ENCODE data around the gene TMEM94. TPM values are rescaled to one million over a fixed set of nuclear protein-coding genes. Genes with fewer than 3 reads are reported as not detected.
A peak's percentile ranks its signal among the peaks of the same experiment; 100 is the strongest.

The TMEM94 gene
- total and polyA plus RNA-seq, 12 donors, result 25.6 to 66.7 (median 41.3) TPM

DNA sequence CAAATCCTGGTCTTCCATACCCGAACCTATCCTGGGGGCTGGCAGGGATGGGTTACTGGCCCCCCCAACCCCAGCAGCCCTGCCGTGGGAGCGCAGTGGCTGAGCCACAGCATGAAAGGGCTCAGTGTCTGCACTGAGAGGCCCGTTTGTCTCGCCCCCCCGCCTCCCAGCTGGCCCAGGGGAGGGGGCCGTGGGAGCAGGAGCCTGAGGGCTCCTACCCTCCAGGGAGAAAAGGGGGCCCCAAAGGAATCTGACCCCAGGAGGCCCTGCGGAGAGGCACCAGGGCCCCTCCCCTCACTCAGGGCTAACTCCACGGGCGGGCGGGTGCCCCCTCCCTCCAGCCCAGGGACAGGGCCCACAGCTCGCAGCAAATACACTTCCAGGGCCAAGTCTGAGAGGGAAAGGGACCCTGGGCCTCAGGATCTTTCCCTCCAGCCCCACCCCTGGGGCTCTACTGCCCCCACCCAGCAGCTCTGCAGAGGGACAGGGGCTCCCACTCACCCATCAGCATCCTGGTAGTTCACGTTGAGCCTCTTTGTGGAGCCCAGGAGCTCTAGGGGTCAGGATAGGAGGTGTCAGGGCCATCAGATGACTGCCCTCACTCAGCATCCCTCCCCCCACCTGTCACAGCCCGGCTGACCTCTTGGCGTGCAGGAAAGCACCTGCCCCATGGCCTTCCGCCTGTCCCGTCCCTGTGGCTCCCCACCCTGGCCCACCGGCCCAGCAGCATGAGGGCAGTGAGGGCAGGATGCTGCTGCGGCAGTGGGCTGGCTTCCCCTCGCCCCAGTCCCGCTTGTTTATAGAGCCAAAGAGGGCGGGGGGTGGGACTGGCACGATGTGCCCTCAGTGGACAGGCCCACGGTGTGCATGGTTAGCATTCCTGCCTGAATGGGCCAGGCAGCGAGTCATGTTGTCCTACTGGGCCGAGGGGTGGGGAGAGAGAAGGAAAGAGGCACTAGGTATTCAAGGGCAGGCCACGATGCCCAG lies 51.6 kb downstream of the TMEM94 start:
- Histone ChIP-seq H3K27me3 (no peaks in the 10 kb centered on the region), H3K9me3 (no peaks in the 10 kb centered on the region), H3K36me3 (peaks cover 0 to 98% (median 15%) of the 10 kb centered on the region in 9 donors), H3K27ac (peak overlapping the region; percentile 79 to 98 (median 92)), H3K4me1 (peaks cover 31 to 62% (median 43%) of the 10 kb centered on the region in 9 donors), H3K4me3 (peak overlapping the region in 1 of 10 donors; percentile 18)
- WGBS, 2 donors, result 62 to 66% methylated on average over 27 of the region's 27 CpGs
- TF ChIP-seq, protein P1, sequence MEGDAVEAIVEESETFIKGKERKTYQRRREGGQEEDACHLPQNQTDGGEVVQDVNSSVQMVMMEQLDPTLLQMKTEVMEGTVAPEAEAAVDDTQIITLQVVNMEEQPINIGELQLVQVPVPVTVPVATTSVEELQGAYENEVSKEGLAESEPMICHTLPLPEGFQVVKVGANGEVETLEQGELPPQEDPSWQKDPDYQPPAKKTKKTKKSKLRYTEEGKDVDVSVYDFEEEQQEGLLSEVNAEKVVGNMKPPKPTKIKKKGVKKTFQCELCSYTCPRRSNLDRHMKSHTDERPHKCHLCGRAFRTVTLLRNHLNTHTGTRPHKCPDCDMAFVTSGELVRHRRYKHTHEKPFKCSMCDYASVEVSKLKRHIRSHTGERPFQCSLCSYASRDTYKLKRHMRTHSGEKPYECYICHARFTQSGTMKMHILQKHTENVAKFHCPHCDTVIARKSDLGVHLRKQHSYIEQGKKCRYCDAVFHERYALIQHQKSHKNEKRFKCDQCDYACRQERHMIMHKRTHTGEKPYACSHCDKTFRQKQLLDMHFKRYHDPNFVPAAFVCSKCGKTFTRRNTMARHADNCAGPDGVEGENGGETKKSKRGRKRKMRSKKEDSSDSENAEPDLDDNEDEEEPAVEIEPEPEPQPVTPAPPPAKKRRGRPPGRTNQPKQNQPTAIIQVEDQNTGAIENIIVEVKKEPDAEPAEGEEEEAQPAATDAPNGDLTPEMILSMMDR (IDR thresholded peaks at IDR 0.05), result no peak
- no peak for ATAC-seq
- intact Hi-C loops (cut with DNase I), result no loop called here
- DNase-seq, result peak in 1 of 2 donors; percentile 18

DNA sequence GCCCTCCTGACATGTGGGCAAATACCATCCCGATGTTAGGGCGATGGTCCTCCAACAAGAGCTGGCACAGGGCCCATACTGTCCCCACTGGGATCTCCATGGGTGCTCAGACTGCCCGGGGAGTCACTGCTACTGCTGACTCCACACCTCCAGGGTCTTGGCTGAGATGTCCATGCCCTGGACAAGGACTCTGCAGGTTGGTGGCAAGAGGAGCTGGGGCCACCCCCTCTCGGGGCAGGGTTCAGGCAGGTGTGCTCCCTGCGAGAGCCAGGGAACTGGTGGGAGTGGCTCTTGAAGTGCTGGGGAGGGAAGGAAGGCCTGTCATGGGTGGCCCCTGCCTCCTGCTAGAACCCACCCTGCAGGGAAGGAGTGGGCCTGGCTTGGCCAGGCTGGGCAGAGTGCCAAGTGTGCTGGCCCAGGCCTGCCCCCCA lies 52.5 kb downstream of the TMEM94 start:
- no peaks in the 10 kb centered on the region for H3K27me3 ChIP-seq
- peaks cover 31 to 72% (median 52%) of the 10 kb centered on the region in 9 donors for H3K4me1 ChIP-seq
- H3K9me3 ChIP-seq, result no peaks in the 10 kb centered on the region
- 29 to 41% methylated on average over 5 of the region's 5 CpGs for WGBS, 2 donors
- peak overlapping the region in 7 of 10 donors; percentile 15 to 96 (median 22) for H3K4me3 ChIP-seq
- peak in 5 of 8 donors; percentile 5 to 16 (median 13) for ATAC-seq
- peak in 1 of 2 donors; percentile 32 for DNase-seq
- intact Hi-C loops (cut with DNase I), result no loop called here
- peak overlapping the region; percentile 79 to 98 (median 92) for H3K27ac ChIP-seq
- TF ChIP-seq, protein P1 (IDR thresholded peaks at IDR 0.05), result no peak
- peaks cover 0 to 97% (median 10%) of the 10 kb centered on the region in 9 donors for H3K36me3 ChIP-seq

DNA sequence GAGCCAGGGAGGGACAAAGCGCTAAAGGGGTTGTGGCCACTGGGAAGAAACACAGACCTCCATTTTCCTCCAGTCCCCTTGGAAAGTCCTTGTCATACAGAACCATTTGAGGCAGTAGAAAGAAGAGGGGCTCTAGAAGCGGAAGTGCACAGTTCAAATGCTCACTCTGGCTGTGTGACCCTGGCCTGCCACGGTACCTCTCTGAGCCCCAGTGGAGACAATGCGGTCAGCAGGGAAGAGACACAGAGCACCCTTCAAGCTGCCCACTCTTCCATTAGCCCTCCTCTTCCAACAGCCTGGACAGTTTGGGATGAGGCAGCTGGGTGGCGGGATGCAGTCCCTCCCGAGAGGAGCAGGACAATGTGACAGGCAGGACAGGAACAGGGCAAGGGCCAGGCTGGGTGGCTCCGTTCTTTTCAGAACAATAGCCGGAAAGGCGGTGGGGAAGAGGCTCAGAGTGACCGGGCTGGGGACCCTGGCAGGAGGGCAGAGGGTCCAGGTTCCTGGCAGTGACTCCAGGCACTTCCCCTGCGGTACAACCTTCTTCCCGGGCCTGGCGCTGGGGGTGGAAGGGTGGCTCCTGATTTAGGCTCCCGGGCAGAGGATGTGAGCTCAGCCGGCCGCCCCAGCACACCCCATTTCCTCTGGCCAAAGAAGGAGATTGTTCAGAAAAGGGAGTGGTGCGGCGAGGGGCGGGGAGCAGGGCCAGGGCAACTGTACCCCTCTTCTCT lies 53.3 kb downstream of the TMEM94 start:
- H3K36me3 ChIP-seq, result peaks cover 0 to 90% (median 10%) of the 10 kb centered on the region in 9 donors
- H3K4me1 ChIP-seq, result peaks cover 31 to 74% (median 60%) of the 10 kb centered on the region in 9 donors
- TF ChIP-seq, protein P1 (IDR thresholded peaks at IDR 0.05), result no peak
- peak overlapping the region; percentile 79 to 98 (median 92) for H3K27ac ChIP-seq
- WGBS, 2 donors, result 62 to 64% methylated on average over 19 of the region's 19 CpGs
- peaks cover 0 to 4% (median 0%) of the 10 kb centered on the region in 7 donors for H3K27me3 ChIP-seq
- H3K4me3 ChIP-seq, result peak overlapping the region in 7 of 10 donors; percentile 15 to 98 (median 80)
- DNase-seq (peak; percentile 75 to 85), ATAC-seq (peak; percentile 44 to 79 (median 72))
- intact Hi-C loops (cut with DNase I), result loop anchor here in 2 of 10 donors (5.0 to 10.0 kb wide), 2 partner anchors 32 to 85 kb away; no protein-coding TSS in a partner anchor
- H3K9me3 ChIP-seq, result no peaks in the 10 kb centered on the region

DNA sequence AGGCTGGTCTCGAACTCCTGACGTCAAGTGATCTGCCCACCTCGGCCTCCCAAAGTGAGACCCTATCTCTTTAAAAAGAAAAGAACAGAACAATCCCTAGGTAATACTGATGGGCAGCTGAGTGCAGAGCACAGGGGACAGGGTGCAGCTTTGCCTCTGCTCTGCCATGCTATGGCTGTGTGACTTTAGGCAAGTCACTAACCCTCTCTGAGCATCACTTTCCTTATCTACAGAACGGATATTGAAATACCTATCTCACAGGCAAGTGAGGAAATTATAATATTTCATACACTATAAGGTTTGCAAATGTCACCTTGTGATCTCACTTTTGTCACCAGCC lies 54.8 kb downstream of the TMEM94 start:
- intact Hi-C loops (cut with DNase I), result loop anchor here in 2 of 10 donors (5.0 to 10.0 kb wide), 2 partner anchors 34 to 86 kb away; no protein-coding TSS in a partner anchor
- H3K4me1 ChIP-seq, result peaks cover 31 to 77% (median 68%) of the 10 kb centered on the region in 9 donors
- peaks cover 0 to 13% (median 0%) of the 10 kb centered on the region in 7 donors for H3K27me3 ChIP-seq
- ATAC-seq (no peak), DNase-seq (no peak)
- peak overlapping the region; percentile 79 to 98 (median 92) for H3K27ac ChIP-seq
- H3K36me3 ChIP-seq, result peaks cover 0 to 74% (median 8%) of the 10 kb centered on the region in 9 donors
- H3K9me3 ChIP-seq, result no peaks in the 10 kb centered on the region
- 74 to 79% methylated on average over 4 of the region's 4 CpGs for WGBS, 2 donors
- TF ChIP-seq, protein P1 (IDR thresholded peaks at IDR 0.05), result no peak
- H3K4me3 ChIP-seq, result peak overlapping the region in 8 of 10 donors; percentile 16 to 98 (median 91)
